ENCODE results near the gene ALG12.

Gene ALG12

GRCh38 chr22:49966041-49966773 lies 48.0 kb upstream of the ALG12 start:
- no peak overlapping the region for H3K27ac ChIP-seq (ENCODE audit: low read depth, low read length, poor library complexity, severe bottlenecking)
- no peaks in the 10 kb centered on the region for H4K20me1 ChIP-seq (ENCODE audit: insufficient read depth, low read length)
- H2AFZ ChIP-seq (ENCODE audit: low read length), result no peak overlapping the region
- peaks cover 18% of the 10 kb centered on the region for H3K4me1 ChIP-seq (ENCODE audit: insufficient read depth, low read length, severe bottlenecking)
- no peaks in the 10 kb centered on the region for H3K9me2 ChIP-seq (ENCODE audit: low read depth, low read length)
- H3K9me3 ChIP-seq (ENCODE audit: low read length), result no peaks in the 10 kb centered on the region
- H3K4me2 ChIP-seq (ENCODE audit: low read length), result no peak overlapping the region
- H3F3A ChIP-seq (ENCODE audit: insufficient read depth, low read length), result 0 out of 2 replicates have a peak, but pooled peaks cover 3% of the 10 kb centered on the region
- no peak overlapping the region for H3K4me3 ChIP-seq (ENCODE audit: low read depth, low read length, poor library complexity, severe bottlenecking)
- no peak overlapping the region for H3K9ac ChIP-seq (ENCODE audit: low read length)
- H3K36me3 ChIP-seq (ENCODE audit: insufficient read depth, low read length), result peaks cover 39% of the 10 kb centered on the region
- H3K79me2 ChIP-seq (ENCODE audit: insufficient read depth, low read length), result no peaks in the 10 kb centered on the region
- TF ChIP-seq EZH2 (IDR thresholded peaks at IDR 0.05; ENCODE audit: borderline replicate concordance, low read length) (no peak), CTCF (IDR thresholded peaks at IDR 0.05; ENCODE audit: low read length) (no peak)
- H3K27me3 ChIP-seq (ENCODE audit: insufficient read depth, low read length), result no peaks in the 10 kb centered on the region

- H3K9me3 ChIP-seq (ENCODE audit: low read length), result no peaks in the 10 kb centered on the region
- H3K9me2 ChIP-seq (ENCODE audit: low read depth, low read length), result no peaks in the 10 kb centered on the region
- H3K79me2 ChIP-seq (ENCODE audit: insufficient read depth, low read length), result no peaks in the 10 kb centered on the region
- TF ChIP-seq CTCF (IDR thresholded peaks at IDR 0.05; ENCODE audit: low read length) (no peak), EZH2 (IDR thresholded peaks at IDR 0.05; ENCODE audit: borderline replicate concordance, low read length) (no peak)
- H2AFZ ChIP-seq (ENCODE audit: low read length), result no peak overlapping the region
- peaks cover 39% of the 10 kb centered on the region for H3K36me3 ChIP-seq (ENCODE audit: insufficient read depth, low read length)
- H4K20me1 ChIP-seq (ENCODE audit: insufficient read depth, low read length), result no peaks in the 10 kb centered on the region
- 0 out of 2 replicates have a peak, but pooled peaks cover 3% of the 10 kb centered on the region for H3F3A ChIP-seq (ENCODE audit: insufficient read depth, low read length)
- peaks cover 10% of the 10 kb centered on the region for H3K4me1 ChIP-seq (ENCODE audit: insufficient read depth, low read length, severe bottlenecking)
- H3K4me3 ChIP-seq (ENCODE audit: low read depth, low read length, poor library complexity, severe bottlenecking), result no peak overlapping the region
- no peak overlapping the region for H3K27ac ChIP-seq (ENCODE audit: low read depth, low read length, poor library complexity, severe bottlenecking)
- no peak overlapping the region for H3K9ac ChIP-seq (ENCODE audit: low read length)
- H3K4me2 ChIP-seq (ENCODE audit: low read length), result no peak overlapping the region
- H3K27me3 ChIP-seq (ENCODE audit: insufficient read depth, low read length), result no peaks in the 10 kb centered on the region
Observed at GRCh38 chr22:49965091-49966040, 47.1 kb upstream of the ALG12 start.

- Histone ChIP-seq H3K79me2 (ENCODE audit: insufficient read depth, low read length) (no peaks in the 10 kb centered on the region), H3K4me1 (ENCODE audit: insufficient read depth, low read length, severe bottlenecking) (peaks cover 17% of the 10 kb centered on the region), H3K9ac (ENCODE audit: low read length) (no peak overlapping the region), H3K27me3 (ENCODE audit: insufficient read depth, low read length) (no peaks in the 10 kb centered on the region), H3K9me2 (ENCODE audit: low read depth, low read length) (no peaks in the 10 kb centered on the region), H4K20me1 (ENCODE audit: insufficient read depth, low read length) (no peaks in the 10 kb centered on the region), H3K36me3 (ENCODE audit: insufficient read depth, low read length) (peaks cover 39% of the 10 kb centered on the region), H3K27ac (ENCODE audit: low read depth, low read length, poor library complexity, severe bottlenecking) (no peak overlapping the region), H3K4me2 (ENCODE audit: low read length) (no peak overlapping the region), H2AFZ (ENCODE audit: low read length) (no peak overlapping the region), H3F3A (ENCODE audit: insufficient read depth, low read length) (0 out of 2 replicates have a peak, but pooled peaks cover 3% of the 10 kb centered on the region), H3K9me3 (ENCODE audit: low read length) (no peaks in the 10 kb centered on the region), H3K4me3 (ENCODE audit: low read depth, low read length, poor library complexity, severe bottlenecking) (no peak overlapping the region)
- no peak for TF ChIP-seq CTCF (IDR thresholded peaks at IDR 0.05; ENCODE audit: low read length)
- no peak for TF ChIP-seq EZH2 (IDR thresholded peaks at IDR 0.05; ENCODE audit: borderline replicate concordance, low read length)
Observed at GRCh38 chr22:49964136-49965090, 46.2 kb upstream of the ALG12 start.
